ENCODE results near the gene CES5A. TPM values are rescaled to one million over a fixed set of nuclear protein-coding genes. Genes with fewer than 3 reads are reported as not detected.
"Not testable (repeated sequence)": the region's sequence is repeated elsewhere in the genome, so short reads cannot be mapped to it uniquely, and the experiment has no call there.

The CES5A gene
- total RNA-seq, 2 experiments from 2014 or later, result not detected

DNA sequence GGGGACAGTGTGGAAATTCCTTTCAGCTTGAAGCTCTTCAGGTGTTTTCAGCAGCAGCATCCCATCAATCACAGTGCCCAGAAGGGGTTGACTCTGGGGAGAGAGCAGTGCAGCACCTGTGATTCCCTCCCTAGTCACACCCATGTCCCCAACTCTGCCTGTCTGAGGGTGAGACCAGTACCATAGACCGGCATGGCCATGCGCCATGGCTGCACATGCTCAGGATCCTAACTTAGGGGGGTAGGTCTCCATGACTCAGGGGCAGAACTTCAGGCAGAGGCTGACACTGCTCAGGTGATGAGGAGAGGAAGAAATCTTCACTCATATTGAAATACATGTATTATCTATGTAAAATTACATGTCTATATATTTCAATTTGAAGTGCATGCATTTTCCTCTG lies 62.2 kb downstream of the CES5A start:
- Mint-ChIP-seq H3K4me3 (no peak overlapping the region), H3K4me1 (no peaks in the 10 kb centered on the region), H3K27ac (no peak overlapping the region), H3K27me3 (peaks cover 10% of the 10 kb centered on the region), H3K36me3 (ENCODE audit: low read depth) (no peaks in the 10 kb centered on the region), H3K9me3 (no peaks in the 10 kb centered on the region)
- no peak for DNase-seq
- CTCF ChIA-PET, result no interaction called here
- POLR2A ChIA-PET, result no interaction called here

DNA sequence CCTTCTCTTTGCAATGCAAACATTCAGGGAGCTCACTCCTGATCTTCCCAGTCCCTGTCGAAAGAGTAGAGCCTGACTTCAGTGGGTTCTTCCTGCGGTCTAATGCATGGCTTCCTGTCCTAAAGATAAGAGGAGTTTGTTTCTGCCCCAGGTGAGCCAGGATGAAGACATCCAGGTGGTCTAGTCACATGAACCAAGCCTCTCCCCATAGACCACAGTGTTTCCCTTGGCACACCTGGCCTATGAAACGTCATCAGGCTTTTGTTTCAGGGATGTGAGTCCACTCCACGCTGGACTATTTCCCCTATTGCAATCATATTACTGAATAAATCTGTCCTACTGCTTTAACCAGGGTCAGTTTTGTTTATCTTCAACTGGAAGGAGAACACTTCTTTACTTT lies 63.4 kb downstream of the CES5A start:
- ChIA-PET CTCF (no interaction called here), POLR2A (no interaction called here)
- no peak overlapping the region for H3K27ac Mint-ChIP-seq
- H3K36me3 Mint-ChIP-seq (ENCODE audit: low read depth), result no peaks in the 10 kb centered on the region
- H3K4me1 Mint-ChIP-seq, result no peaks in the 10 kb centered on the region
- no peak overlapping the region for H3K4me3 Mint-ChIP-seq
- no peaks in the 10 kb centered on the region for H3K9me3 Mint-ChIP-seq
- H3K27me3 Mint-ChIP-seq, result peaks cover 10% of the 10 kb centered on the region
- DNase-seq, result no peak

DNA sequence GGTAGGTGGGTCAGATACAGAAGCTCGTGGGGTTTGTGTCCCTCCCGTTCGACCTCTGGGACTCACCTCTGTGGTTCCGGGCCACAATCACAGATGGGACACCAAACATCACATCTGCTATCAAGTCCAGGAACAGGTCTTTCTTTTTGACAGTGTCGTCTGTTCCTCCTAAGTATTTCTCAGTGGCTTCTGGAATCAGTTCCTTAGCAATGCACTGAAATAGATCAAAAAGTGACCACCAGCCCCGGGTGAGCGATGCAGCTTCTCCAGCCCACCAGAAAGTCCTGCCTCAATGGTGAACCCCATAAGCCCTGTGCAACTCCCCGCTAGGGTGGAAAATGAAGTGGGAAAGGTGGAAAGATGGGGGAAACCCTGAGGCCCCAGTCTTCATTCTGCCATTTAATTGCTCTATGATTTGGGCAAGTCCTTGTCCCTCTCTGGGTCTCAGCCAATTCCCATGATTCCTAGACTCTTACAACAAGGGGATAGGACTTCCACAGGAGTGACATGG lies 64.7 kb downstream of the CES5A start:
- H3K9me3 Mint-ChIP-seq, result no peaks in the 10 kb centered on the region
- H3K4me3 Mint-ChIP-seq, result no peak overlapping the region
- no peaks in the 10 kb centered on the region for H3K4me1 Mint-ChIP-seq
- ChIA-PET CTCF (no interaction called here), POLR2A (no interaction called here)
- H3K27ac Mint-ChIP-seq, result no peak overlapping the region
- H3K27me3 Mint-ChIP-seq, result peaks cover 7% of the 10 kb centered on the region
- no peak for DNase-seq
- H3K36me3 Mint-ChIP-seq (ENCODE audit: low read depth), result no peaks in the 10 kb centered on the region

GRCh38 chr16:55809851-55810250 lies 65.3 kb downstream of the CES5A start:
- Mint-ChIP-seq H3K9me3 (no peaks in the 10 kb centered on the region), H3K4me1 (no peaks in the 10 kb centered on the region), H3K4me3 (no peak overlapping the region), H3K27me3 (peaks cover 2% of the 10 kb centered on the region), H3K36me3 (ENCODE audit: low read depth) (no peaks in the 10 kb centered on the region), H3K27ac (no peak overlapping the region)
- ChIA-PET POLR2A (no interaction called here), CTCF (no interaction called here)
- DNase-seq, result no peak

DNA sequence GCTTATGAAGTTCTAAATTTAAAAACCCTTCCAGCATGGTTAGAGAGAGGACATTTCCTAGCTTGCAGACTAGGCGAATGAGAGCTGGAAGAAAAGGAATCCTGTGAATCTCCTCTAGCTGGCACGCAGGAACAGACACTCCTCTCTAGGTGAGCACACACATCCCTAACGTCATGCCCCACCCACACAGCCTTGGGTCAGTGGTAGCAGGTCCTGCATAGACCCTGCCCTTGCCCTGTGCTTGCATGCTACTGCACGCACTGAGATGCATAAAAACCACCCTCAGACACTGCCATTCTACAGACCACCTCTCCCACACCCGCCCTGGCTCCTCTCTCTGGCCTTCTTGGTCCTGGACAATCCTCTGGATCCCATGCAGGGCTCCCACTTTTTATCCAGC lies 65.8 kb downstream of the CES5A start:
- POLR2A ChIA-PET, result no interaction called here
- H3K4me3 Mint-ChIP-seq, result no peak overlapping the region
- H3K36me3 Mint-ChIP-seq (ENCODE audit: low read depth), result no peaks in the 10 kb centered on the region
- CTCF ChIA-PET, result no interaction called here
- no peak for DNase-seq
- no peaks in the 10 kb centered on the region for H3K27me3 Mint-ChIP-seq
- H3K9me3 Mint-ChIP-seq, result no peaks in the 10 kb centered on the region
- no peak overlapping the region for H3K27ac Mint-ChIP-seq
- no peaks in the 10 kb centered on the region for H3K4me1 Mint-ChIP-seq

- CTCF ChIA-PET; H3K4me1 Mint-ChIP-seq; H3K27me3 Mint-ChIP-seq; H3K9me3 Mint-ChIP-seq; H3K36me3 Mint-ChIP-seq (ENCODE audit: low read depth); POLR2A ChIA-PET; H3K27ac Mint-ChIP-seq; DNase-seq; H3K4me3 Mint-ChIP-seq: not testable (repeated sequence)
Measured at GRCh38 chr16:55808286-55808685, 66.9 kb downstream of the CES5A start.

GRCh38 chr16:55805104-55805503 lies 70.1 kb downstream of the CES5A start:
- DNase-seq, result not testable (repeated sequence)

DNA sequence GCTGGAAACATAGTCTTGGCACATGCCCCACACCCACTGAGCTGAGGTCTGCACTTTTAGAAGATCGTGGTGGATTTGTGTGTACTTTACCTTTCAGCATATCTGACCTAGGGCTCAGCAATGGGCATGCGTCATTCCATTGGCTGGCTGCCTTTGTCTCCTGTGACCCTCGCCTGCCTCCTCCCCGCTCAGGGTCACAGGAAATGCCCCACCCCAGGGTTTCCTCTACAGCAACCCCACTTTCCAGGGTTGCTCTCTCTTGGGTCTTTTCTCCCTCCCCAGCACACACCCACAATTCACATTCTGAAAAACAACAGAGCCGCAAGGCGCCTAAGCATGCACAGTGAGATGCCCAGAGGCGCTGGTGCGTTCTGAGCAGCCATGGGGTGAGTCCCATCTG lies 71.5 kb downstream of the CES5A start:
- H3K27me3 Mint-ChIP-seq, POLR2A ChIA-PET, CTCF ChIA-PET: not testable (repeated sequence)

More at GRCh38 chr16:55805104-55805503, 70.1 kb downstream of the CES5A start:
- CTCF ChIA-PET; H3K4me3 Mint-ChIP-seq; H3K4me1 Mint-ChIP-seq; H3K27ac Mint-ChIP-seq; POLR2A ChIA-PET; H3K36me3 Mint-ChIP-seq (ENCODE audit: low read depth); H3K9me3 Mint-ChIP-seq; H3K27me3 Mint-ChIP-seq: not testable (repeated sequence)

More for the DNA sequence above, 71.5 kb downstream of the CES5A start:
- H3K4me3 Mint-ChIP-seq; H3K4me1 Mint-ChIP-seq; H3K9me3 Mint-ChIP-seq; H3K36me3 Mint-ChIP-seq (ENCODE audit: low read depth); DNase-seq; H3K27ac Mint-ChIP-seq: not testable (repeated sequence)

Other genes with a start within 250 kb of the CES5A start
- not detected for gene SLC6A2, start 219.4 kb downstream of the CES5A start, total RNA-seq
- 1 to 10 TPM; 3.4 to 5.0 TPM for gene CES1, start 42.3 kb downstream of the CES5A start, total RNA-seq

Measured in activated CD4-positive, alpha-beta memory T cell treated with anti-CD3 and anti-CD28 coated beads, Interleukin-2, amount 10 ng/mL, durations not matched to agents 7 days and 5 days (primary cell).